ENCODE data around the gene AOX1. TPM values are rescaled to one million over a fixed set of nuclear protein-coding genes. Genes with fewer than 3 reads are reported as not detected.
A peak's percentile ranks its signal among the peaks of the same experiment; 100 is the strongest.
"Not testable (repeated sequence)": the region's sequence is repeated elsewhere in the genome, so short reads cannot be mapped to it uniquely, and the experiment has no call there.

AOX1 gene
- total RNA-seq, 2 experiments from 2014 or later = not detected

DNA sequence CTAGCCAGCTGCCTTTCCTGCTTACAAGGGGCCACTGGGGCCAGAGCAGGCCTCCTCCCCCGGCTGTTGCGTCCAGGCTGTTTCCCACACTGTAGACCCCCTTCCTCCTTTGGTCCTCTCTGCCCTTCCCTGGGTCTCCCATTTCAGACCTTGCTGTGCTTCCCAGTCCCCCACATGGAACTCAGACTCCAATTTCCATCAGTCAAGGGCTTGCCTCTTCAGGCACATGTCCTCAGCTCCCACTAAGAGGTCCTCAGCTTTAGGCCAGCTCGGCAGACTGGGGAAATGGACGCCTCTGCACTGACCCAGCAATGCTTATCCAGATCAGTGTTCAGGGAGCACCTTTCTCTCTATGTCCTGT lies 127.9 kb downstream of the AOX1 start:
- ChIA-PET POLR2A (interaction anchor here (0.8 to 2.3 kb wide), 21 partner anchors 8 to 738 kb away, joined by 3 to 55 read pairs (median 5); partner anchors contain the start of genes BZW1, CLK1, NIF3L1 and PPIL3), CTCF (interaction anchor here (0.6 to 1.7 kb wide), 17 partner anchors 10 to 235 kb away, joined by 3 to 12 read pairs (median 6); partner anchors contain the start of genes BZW1, CLK1, NIF3L1 and PPIL3)
- Mint-ChIP-seq H3K9me3 (no peaks in the 10 kb centered on the region), H3K27me3 (no peaks in the 10 kb centered on the region), H3K36me3 (ENCODE audit: low read depth) (no peaks in the 10 kb centered on the region), H3K4me1 (ENCODE audit: low read depth) (peaks cover 13% of the 10 kb centered on the region), H3K4me3 (peak overlapping the region; percentile 77), H3K27ac (peak overlapping the region; percentile 99)
- no peak for ATAC-seq (ENCODE audit: poor library complexity)
- TF ChIP-seq CTCF (IDR thresholded peaks at IDR 0.05) = no peak
- no peaks in the 10 kb centered on the region for H3K9me3 ChIP-seq (ENCODE audit: control insufficient read depth in 1 of 2, insufficient read depth in 1 of 2, low read length in 2 of 2)
- H3K4me3 ChIP-seq (ENCODE audit: low read length) = peak overlapping the region; percentile 33
- no peaks in the 10 kb centered on the region for H3K36me3 ChIP-seq (ENCODE audit: insufficient read depth, low read length)
- intact Hi-C loops (cut with DNase I, micrococcal nuclease) = loop anchor here (1.0 to 10.0 kb wide), 18 partner anchors 22 to 1071 kb away; partner anchors contain the start of genes NIF3L1 (in 2 of the 2), PPIL3 (in 2 of the 2), SGO2 (in 2 of the 2) and ALS2 (in 1 of the 2)
- H3K27ac ChIP-seq (ENCODE audit: low read depth in 1 of 2, low read length in 2 of 2) = peak overlapping the region; percentile 81 to 95
- DNase-seq = peak in 4 of 14 experiments; percentile 1 to 12 (median 10)
- no peaks in the 10 kb centered on the region for H3K27me3 ChIP-seq (ENCODE audit: control insufficient read depth in 1 of 2, insufficient read depth in 2 of 2, low read length in 2 of 2)
- H3K4me1 ChIP-seq (ENCODE audit: insufficient read depth, low read length) = peaks cover 9% of the 10 kb centered on the region

DNA sequence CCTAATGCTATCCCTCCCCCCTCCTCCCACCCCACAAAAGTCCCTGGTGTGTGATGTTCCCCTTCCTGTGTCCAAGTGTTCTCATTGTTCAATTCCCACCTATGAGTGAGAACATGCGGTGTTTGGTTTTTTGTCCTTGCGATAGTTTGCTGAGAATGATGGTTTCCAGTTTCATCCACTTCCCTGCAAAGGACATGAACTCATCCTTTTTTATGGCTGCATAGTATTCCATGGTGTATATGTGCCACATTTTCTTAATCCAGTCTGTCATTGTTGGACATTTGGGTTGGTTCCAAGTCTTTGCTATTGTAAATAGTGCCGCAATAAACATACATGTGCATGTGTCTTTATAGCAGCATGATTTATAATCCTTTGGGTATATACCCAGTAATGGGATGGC lies 129.2 kb downstream of the AOX1 start:
- DNase-seq; H3K9me3 Mint-ChIP-seq; POLR2A ChIA-PET; H3K36me3 ChIP-seq (ENCODE audit: insufficient read depth, low read length); H3K4me1 ChIP-seq (ENCODE audit: insufficient read depth, low read length); H3K36me3 Mint-ChIP-seq (ENCODE audit: low read depth); ATAC-seq (ENCODE audit: poor library complexity); H3K27me3 ChIP-seq (ENCODE audit: control insufficient read depth in 1 of 2, insufficient read depth in 2 of 2, low read length in 2 of 2); H3K4me3 ChIP-seq (ENCODE audit: low read length); H3K27ac Mint-ChIP-seq; H3K27ac ChIP-seq (ENCODE audit: low read depth in 1 of 2, low read length in 2 of 2); H3K9me3 ChIP-seq (ENCODE audit: control insufficient read depth in 1 of 2, insufficient read depth in 1 of 2, low read length in 2 of 2); CTCF ChIA-PET; H3K27me3 Mint-ChIP-seq; H3K4me3 Mint-ChIP-seq: not testable (repeated sequence)
- peaks cover 13% of the 10 kb centered on the region for H3K4me1 Mint-ChIP-seq (ENCODE audit: low read depth)
- intact Hi-C loops (cut with DNase I, micrococcal nuclease) = loop anchor here (10.0 kb wide), 3 partner anchors 250 to 1070 kb away; partner anchors contain the start of genes ALS2 (in 1 of the 2) and ORC2 (in 1 of the 2)

DNA sequence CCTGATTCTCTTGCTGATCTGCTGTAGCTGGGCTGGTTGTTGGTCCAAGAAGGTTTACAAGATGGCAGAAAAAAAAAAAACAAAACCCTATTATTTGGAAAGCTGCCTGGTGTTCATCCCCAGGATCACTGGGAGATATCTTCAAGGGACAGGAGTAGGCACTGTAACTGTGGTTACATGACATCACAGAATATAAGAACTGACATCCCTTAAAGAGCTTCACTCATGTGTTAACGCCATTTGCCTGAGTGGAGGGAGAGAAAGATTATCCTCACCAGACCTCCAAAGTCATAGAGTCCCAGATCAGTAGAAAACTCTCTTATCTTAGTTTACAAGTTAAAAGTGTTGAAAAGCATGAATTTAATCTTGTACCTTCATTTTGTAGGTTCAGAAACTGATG lies 130.6 kb downstream of the AOX1 start:
- no peak overlapping the region for H3K4me3 Mint-ChIP-seq
- ChIA-PET CTCF (no interaction called here), POLR2A (no interaction called here)
- Histone ChIP-seq H3K4me1 (ENCODE audit: insufficient read depth, low read length) (peaks cover 9% of the 10 kb centered on the region), H3K36me3 (ENCODE audit: insufficient read depth, low read length) (no peaks in the 10 kb centered on the region), H3K27ac (ENCODE audit: low read depth in 1 of 2, low read length in 2 of 2) (no peak overlapping the region), H3K9me3 (ENCODE audit: control insufficient read depth in 1 of 2, insufficient read depth in 1 of 2, low read length in 2 of 2) (no peaks in the 10 kb centered on the region), H3K27me3 (ENCODE audit: control insufficient read depth in 1 of 2, insufficient read depth in 2 of 2, low read length in 2 of 2) (no peaks in the 10 kb centered on the region), H3K4me3 (ENCODE audit: low read length) (no peak overlapping the region)
- H3K27ac Mint-ChIP-seq = no peak overlapping the region
- peaks cover 13% of the 10 kb centered on the region for H3K4me1 Mint-ChIP-seq (ENCODE audit: low read depth)
- intact Hi-C loops (cut with DNase I, micrococcal nuclease) = loop anchor here (10.0 kb wide), 3 partner anchors 248 to 1068 kb away; partner anchors contain the start of genes ALS2 (in 1 of the 2) and ORC2 (in 1 of the 2)
- no peak for TF ChIP-seq CTCF (IDR thresholded peaks at IDR 0.05)
- no peak for DNase-seq
- no peak for ATAC-seq (ENCODE audit: poor library complexity)
- no peaks in the 10 kb centered on the region for H3K36me3 Mint-ChIP-seq (ENCODE audit: low read depth)
- no peaks in the 10 kb centered on the region for H3K9me3 Mint-ChIP-seq
- no peaks in the 10 kb centered on the region for H3K27me3 Mint-ChIP-seq

Other genes starting within 250 kb of the AOX1 start
- 10 to 100 TPM; 18.9 to 19.8 TPM for gene KCTD18, start 75.9 kb upstream of the AOX1 start, total RNA-seq
- under 1 TPM; 0.64 to 0.74 TPM for gene SGO2, start 59.8 kb upstream of the AOX1 start, total RNA-seq
- gene BZW1, start 225.9 kb downstream of the AOX1 start, total RNA-seq = 100 to 1,000 TPM; 190 to 192 TPM

Data from CD4-positive, alpha-beta T cell (primary cell).